Stimulated activated CD8-positive, alpha-beta memory T cell treated with anti-CD3 and anti-CD28 coated beads, Interleukin-7, amount 100 ng/mL, for 1 hour (primary cell): Measurements from ENCODE around the gene AP5Z1.
A peak's percentile ranks its signal among the peaks of the same experiment; 100 is the strongest.

Experiments used
- DNase-seq, 2 donors: peaks; one replicate each; pipeline ENCODE4 v3.0.0-alpha.2; 2020; ENCODE audit warnings: low read depth in 2 of 2

Gene AP5Z1

DNA sequence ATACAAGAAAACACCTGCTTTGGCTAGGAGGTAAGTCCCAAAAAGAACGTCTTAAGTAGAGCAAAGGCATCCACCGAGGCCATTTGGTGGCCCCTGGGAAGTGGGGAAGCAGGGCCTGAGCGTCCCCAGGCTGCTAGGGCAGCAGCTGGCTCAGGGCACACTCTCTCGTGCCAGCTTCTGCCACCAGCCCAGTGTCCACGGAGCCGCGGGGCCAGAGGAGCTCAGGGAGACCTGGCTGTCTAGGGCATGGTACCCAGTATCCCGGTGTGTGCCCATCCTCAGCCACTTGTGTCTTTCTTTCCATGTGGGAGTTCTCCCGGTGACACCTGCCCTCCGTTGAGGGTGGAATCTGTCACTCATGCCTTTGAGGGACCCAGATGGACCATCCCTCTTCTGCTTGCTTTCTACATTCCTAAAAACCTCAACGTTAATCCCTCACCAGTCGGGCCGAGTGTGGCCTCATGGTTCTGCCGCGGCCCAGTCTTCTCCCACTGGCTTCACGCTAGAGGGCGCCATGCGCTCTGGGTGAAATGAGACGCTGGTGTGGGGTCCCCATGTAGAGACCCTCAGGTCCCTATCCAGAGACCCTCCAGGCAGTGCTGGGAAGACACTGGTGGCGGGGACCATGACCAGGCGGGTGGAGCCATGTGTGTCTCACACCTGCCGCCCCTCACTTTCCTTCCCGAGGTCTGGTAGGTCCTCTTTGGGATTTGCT lies 9.5 kb upstream of the AP5Z1 start:
- no peak for DNase-seq

DNA sequence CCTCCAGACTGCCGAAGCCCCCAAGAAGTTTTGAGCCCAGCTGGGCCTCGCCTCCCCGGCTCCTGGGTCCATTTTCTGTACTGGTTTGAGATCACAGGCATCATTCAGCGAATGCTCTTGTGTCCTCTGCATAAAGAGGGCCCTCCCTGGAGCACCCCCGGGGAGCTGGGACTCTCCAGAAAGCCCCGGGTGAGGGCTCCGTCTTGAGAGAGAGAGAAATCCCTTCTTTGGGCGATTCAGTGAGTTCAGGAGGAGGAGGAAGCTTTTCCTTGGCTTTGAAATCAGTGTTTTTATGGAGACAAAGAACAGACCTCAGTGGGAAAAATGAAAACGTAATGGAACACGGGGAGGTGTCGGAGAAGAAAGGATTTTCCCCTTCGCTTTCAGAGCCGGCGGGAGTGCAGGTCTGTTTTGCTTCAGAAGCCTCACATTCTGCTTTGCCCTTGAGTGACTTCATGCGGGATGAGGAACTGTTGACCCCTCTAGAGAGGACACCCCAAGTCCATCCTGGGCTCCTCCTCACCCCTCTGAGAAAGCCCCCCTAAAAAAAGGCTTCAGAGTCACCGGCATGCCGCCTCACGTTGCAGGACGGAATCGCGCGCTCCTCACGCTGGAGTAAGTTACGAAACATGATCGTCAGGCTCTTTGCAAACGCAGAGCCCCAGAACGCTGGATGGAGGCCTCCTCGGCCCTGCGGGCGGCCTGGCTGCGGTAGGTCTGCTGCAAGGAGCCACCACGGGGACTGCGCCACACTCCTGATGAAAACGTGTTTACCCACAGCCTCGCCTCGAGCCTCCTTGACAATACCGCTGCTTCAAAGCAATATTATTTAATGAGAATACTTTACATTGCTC lies 8.5 kb upstream of the AP5Z1 start:
- DNase-seq = no peak

DNA sequence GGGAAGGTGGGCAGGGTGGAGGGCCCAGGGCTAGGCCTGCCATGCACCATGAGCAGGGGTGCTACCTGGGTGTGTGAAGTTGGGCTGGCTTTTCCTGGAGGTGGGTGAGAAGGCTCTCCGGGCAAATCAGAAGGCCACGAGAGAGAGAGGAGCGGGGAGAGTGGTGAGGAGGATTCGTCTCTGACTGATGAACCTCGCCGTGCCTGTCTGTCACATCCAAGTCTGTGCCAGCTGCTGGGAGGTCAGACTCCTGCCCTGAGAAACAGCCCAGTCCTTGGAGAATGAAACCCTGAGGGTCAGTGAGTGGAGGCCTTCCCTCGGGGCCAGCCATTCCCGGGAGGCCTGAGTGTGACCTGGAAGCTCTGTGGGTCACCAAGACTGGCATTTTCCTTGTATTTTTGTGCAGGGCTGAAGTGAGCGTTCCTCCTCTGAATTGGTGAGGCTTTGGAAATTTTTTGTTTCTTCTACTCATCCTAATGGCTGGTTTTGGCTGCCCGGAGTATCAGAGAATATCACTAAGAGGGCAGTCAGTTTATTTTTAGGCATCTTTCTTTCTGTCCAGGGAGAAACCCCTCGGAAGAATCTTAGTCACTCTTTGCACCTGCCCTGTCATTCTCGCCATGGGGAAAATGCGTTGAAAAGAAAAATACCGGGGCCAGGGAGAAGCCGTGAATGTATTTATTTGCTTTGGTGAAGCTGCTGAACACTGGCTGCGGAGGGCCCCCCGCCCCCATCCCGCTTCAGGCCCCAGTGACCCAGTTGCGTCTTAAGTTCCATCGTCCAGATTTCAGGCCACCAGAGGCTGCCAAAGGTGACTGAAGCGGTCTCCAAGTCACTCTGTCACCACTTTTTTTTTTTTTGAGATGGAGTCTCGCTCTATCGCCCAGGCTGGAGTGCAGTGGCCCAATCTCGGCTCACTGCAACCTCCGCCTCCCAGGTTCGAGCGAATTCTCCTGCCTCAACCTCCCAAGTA lies 6.5 kb upstream of the AP5Z1 start:
- DNase-seq = no peak

DNA sequence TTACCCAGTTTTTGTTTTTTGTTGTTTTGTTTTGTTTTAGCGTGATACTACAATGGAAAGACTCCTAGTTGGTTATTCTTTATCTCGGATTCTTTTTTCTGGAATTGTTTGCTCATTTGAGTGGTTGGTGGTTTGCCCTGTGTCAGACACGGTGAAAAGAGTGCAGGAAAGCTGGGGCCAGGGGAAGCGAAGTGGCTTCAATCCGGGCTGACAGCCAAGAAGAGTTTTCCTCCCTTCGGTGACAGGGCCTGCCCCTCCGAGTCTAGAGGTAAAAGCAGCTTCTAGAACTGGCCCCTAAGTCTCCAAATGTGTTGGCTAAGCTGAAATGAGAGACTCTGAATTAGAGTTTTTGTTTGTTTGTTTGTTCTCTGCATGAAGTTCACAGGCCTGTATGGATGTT lies 5.7 kb upstream of the AP5Z1 start:
- DNase-seq = no peak

DNA sequence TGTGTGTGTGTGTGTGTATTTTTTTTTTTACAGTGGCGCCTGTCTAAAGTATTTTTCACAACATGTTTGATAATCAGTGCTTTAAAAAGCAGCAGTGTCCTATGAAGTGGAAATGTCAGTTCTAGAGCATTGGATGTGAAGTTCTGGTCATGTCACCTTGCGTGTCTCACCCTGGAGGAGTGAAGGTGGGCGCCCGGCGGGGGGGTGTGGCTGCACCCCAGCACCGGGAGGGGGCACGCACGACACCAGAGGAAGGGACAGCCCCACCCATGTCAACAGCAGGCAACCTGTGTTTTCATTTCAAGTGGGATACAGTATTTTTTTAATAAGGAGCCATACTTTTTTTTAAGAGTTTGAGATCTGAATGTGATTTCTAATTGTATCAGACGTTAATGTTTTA lies 4.5 kb upstream of the AP5Z1 start:
- DNase-seq = no peak

DNA sequence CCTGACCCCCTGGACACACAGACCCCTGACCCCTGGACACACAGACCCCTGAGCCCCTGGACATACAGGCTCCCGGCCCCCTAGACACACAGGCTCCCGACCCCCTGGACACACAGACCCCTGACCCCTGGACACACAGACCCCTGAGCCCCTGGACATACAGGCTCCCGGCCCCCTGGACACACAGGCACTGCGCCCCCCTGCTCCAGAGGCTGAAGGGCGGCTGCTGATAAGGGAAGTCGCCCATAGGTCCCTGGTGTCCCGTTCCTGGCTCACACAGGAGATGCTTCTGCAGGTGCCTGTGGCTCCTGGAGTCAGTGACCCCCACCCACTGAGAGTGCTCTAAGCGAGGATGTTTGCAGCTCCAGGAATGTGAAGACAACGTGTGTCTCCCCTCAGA lies 3.7 kb upstream of the AP5Z1 start:
- DNase-seq = no peak

DNA sequence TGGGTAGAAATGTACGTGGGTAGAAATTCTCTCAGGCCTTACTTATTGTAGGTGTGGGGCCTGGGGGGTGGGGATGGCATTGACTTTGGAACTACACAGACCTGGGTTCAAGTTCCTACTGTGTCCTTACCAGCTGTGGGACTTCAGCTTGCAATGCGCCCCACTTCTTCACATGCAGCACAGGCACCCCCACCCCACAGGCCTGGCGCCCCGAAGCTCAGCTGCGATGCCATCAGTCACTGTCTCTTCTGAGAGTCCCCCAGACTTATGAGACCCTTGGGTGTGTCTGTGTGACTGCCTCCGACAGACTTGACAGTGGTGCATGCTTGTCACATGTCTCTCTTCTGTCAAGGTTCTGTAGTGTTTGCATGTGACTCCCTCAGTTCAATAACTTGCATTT lies 3.1 kb upstream of the AP5Z1 start:
- no peak for DNase-seq

DNA sequence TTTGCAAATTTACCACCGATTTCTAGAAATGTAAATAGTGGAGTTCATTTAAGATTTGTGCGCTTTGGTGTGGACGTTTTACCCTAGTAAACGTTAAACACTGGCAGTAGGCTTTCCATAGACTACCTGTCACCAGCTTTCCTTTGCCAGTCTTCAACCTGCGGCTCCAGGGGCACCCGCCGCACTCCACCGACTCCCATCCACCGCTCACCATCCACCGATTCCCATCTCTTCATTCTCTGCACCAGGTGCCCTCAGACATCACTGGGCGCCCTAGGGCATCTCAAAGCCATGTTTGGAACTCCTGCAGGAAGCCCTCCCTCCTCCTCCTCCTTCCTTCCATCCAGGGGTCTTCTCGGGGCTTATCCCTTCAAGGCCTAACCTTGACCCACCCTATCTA lies 1.4 kb upstream of the AP5Z1 start:
- DNase-seq = no peak

DNA sequence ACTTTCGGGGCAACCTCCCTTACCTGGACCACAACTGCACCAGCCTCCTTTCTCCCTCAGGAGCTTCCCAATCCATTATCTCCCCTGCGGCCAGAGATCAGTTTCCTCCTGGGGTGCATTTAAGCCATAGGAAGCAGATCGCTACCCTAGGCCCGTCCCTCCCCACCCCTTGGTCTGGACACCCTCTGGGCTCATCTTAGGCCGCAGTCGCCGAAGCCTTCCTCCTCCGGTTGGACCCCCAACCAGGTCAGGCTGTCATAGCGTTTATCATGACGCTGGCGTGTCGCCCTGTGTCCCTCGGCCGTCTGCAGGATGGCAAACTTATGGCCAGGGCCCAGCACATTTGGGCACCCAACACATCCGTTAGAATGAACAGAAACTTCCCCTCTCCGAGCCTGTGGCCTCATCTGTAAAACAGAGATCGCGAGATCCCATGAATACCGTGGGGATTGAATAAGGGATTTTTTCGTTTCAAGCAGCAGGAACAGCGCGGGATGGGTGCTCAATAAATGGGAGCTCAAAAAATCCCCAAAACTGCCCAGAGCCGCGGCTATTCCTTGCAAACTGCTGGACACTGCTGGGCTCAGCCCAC lies 669 bp upstream of the AP5Z1 start:
- DNase-seq = no peak

DNA sequence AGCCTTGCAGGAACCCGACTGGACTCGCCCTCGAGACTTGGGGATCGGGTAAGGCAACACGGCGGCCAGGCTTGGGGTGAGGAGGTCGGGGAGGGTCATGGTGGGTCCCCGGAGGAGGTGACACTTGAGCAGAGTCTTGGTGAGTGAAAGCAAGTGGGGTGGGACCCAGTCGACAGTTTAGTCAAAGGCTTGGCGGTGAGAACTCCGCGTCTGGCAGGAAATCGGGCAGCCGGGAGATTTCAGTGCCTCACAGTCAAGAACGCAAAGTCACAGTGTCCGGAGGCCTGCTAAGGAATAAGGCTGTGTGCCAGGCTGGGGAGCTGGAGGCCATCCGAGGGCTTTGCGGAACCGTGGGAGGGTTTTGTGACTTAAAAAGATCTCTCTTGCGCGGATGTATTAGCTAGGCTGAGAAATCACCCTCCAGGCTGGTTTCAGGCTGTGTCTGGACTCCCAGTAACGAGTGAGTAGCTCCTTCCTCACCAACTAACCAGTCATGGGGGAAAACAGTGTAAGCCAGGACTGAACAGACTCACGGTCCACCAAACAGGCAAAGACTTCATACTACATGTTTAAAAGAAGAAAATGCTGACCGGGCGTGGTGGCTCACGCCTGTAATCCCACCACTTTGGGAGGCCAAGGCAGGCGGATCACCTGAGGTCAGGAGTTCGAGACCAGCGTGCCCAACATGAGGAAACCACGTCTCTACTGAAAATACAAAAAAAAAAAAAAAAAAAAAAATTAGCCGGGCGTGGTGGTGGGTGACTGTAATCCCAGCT lies 613 bp downstream of the AP5Z1 start:
- peak; percentile 12 to 19 for DNase-seq

DNA sequence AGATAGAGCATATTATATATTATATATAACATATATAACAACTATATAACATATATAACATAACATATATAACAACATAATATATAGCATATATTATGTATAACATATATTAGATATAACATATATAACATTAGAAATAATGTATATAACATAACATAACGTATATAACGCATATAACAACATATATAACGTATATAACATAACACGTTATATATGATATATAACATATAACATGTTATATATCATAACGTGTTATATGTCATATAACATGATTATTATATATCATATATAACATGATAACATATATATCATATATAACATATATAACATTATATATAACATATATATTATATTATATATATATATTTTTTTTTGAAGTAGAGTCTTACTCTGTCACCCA lies 3.7 kb downstream of the AP5Z1 start:
- DNase-seq = no peak

DNA sequence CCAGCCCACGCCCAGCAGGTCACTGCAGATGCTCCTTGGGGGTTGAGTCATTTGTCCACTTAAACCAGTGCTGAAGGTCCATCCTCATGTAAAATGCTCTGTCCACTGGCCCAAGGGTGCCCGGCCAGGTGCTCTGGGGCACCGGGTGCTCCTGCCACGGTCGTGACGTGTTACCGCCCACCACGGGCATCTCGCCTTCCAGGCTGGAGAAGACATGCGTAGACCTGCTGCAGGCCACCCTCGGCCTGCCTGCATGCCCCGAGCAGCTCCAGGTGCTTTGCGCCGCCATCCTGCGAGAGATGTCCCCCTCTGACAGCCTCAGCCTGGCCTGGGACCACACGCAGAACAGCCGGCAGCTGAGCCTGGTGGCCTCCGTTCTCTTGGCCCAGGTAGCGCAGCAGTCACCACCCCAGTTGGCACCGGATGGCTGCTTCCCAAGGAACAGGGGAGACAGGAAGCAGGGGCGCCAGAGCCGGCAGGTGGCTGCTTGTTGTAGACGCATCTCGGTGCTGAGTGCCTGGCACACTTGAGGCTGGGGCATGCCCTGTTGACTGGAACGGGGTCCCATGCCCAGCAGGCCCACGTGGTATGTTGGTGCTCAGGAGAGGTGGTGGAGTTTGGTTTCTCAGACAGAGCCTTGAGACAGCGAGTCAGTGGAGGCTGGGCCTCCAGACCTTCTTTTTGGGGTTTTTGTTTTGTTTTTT lies 6.1 kb downstream of the AP5Z1 start:
- no peak for DNase-seq

DNA sequence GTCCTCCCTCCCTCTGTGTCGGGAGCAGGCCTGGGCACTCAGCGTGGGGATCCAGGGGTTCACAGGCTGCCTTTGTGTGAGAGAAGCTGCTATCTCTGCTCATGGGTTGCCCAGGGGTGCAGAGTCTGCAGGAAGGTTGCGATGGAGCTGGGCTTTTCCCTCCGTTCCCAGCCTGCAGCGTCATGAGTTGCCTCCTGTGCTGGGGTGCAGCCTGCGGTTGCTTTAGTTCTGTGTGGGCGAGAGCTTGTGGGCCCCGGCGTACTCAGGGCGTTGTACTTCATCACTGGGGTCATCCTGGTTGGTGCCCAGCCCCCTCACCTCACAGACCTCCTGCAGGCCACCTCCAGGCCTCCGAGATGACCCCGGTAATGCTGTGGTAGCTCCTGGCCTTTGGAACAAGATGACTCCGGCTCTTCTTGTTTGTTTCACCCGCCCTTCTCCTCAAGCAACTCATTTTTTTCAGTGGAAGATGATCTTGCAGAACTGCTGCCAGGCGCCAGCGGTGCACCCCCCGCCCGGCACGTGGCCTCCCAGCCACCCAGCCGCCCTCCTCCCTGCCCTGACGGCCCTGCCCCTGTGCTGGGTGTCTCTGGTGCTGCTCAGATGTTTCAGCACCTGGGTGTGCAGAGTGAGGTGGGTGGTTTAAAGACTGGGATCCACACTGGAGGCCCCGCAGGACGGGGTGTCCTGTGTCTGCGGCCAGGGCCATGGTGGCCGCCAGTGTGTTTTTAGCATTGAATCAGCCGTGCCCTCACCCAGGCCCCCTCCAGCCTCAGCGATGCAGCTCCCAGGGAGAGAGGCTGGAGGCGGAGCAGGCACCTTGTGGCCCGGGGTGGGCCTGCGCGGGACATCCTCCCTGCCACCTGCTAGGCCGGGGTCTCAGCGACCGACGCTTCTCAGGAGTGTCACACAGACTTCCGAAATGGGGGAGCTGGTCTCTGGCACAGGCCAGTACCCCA lies 7.2 kb downstream of the AP5Z1 start:
- no peak for DNase-seq

DNA sequence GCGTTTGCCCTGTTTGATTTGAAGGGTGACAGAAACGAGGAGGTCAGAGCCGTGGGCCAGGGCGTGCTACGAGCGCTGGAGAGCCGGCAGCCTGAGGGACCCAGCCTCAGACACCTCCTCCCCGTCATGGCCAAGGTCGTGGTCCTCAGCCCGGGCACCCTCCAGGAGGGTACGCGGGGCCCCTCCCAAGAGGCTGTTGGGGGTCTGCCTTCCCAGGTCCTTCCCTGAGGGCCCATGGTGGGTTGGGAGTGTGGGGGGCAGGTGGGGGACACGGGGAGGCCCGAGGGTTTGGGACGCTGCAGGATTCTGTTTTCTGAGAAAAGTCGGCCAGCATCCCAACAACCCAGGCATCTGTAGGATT lies 7.8 kb downstream of the AP5Z1 start:
- DNase-seq = no peak

DNA sequence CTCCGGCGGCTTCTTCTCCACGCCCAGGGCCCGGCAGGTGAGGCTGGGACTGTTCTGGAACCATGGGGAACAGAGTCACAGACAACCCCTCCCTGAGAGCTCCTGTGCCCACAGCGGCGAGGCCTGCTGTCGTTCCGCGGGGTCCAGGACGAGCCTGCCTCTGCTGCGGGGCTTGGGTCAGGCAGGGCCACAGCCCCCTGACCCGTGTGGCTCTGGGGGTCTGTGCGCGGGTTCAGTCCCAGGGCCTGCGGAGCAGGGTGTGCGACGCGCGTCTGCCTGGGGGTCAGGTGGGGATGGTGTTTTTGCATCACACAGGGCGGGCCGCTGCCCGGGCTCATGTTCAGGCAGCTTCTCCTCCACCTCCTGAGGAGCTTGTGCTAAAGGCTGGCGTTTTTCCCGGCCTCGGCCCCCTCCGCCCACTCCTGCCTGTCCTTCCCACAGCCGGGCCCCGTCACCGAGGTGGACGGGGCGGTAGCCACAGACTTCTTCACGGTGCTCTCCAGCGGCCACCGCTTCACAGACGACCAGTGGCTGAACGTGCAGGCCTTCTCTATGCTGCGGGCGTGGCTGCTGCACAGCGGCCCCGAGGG lies 8.4 kb downstream of the AP5Z1 start:
- no peak for DNase-seq

DNA sequence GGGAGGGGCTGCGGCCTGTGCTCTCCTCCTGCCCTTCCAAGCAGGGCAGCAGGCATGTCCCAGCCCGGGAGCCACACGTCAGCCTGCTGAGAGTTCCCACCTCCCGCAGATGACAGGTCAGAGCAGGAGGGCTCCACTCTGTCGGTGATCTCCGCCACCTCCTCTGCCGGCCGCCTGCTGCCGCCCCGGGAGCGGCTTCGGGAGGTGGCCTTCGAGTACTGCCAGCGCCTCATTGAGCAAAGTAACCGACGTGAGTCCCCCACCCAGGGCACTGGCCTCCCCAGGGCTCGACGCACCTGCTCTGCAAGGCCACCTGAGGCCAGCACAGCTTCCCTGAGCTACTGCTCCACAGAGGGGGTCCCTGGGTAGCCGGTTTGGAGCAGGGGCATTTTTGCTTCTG lies 9.4 kb downstream of the AP5Z1 start:
- no peak for DNase-seq

DNA sequence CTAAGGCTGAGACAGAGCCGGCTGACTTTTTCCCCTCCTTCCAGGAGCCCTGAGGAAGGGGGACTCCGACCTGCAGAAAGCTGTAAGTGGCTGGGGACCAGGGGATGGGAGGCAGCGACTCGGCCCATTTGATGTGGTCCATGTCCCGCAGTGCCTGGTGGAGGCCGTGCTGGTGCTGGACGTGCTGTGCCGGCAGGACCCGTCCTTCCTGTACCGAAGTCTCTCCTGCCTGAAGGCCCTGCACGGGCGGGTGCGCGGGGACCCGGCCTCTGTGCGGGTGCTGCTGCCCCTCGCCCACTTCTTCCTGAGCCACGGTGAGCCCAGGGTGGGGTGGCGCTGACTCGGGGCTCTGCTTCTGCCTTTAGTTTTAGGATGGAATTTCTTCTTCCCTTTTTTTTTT lies 9.9 kb downstream of the AP5Z1 start:
- no peak for DNase-seq

DNA sequence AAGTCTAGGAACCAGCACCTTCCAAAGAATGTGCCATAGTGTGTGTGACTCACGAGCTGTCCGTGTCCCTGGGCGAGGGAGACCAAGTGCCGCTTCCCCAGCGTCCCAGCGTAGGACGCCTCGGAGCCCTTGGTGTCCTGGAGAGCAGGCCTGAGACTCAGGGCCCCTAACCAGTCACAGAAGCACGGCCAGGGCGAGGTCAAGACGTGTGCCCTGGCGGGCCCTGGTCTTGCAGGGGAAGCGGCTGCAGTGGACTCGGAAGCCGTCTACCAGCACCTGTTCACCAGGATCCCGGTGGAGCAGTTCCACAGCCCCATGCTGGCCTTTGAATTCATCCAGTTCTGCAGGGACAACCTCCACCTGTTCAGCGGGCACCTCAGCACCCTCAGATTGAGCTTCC lies 10.6 kb downstream of the AP5Z1 start:
- no peak for DNase-seq

DNA sequence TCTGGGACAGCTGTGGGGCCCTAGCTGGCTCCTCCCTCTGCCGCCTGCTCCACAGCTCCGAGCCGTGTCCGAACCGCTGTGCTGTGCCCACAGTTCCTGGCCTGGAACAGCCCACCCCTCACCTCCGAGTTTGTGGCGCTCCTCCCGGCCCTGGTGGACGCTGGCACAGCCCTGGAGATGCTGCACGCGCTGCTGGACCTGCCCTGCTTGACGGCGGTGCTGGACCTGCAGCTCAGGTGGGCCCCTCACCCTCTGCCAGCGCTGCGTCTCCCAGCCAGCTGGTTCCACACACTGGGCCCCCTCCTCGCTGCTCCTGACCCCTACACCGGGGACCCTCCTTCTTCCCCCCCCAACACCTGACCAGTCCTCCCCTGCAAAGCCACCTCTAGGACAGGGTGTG lies 12.1 kb downstream of the AP5Z1 start:
- no peak for DNase-seq
